Parathyroid adenoma (tissue), 2 donors: Measurements from ENCODE around the gene OR2AK2.

Experiments used
- H2AFZ ChIP-seq: fragments of 300-600 bp; sonication (generic); one replicate; pipeline ENCODE4 v1.7.0; 2017; ENCODE audit warnings: antibody characterized with exemption, mild to moderate bottlenecking
- H3K27ac ChIP-seq: fragments of 300-600 bp; sonication (generic); one replicate; pipeline ENCODE4 v1.7.0; 2017
- H3K27me3 ChIP-seq: fragments of 300-600 bp; sonication (generic); one replicate; pipeline ENCODE4 v1.7.0; 2017; ENCODE audit warnings: low read length; ENCODE audit not compliant: control insufficient read depth, insufficient read depth
- H3K36me3 ChIP-seq: fragments of 300-600 bp; sonication (generic); one replicate; pipeline ENCODE4 v1.7.0; 2017; ENCODE audit warnings: low read length; ENCODE audit not compliant: control insufficient read depth, insufficient read depth
- H3K4me1 ChIP-seq: fragments of 300-600 bp; sonication (generic); one replicate; pipeline ENCODE4 v1.7.0; 2017; ENCODE audit warnings: control low read depth
- H3K4me2 ChIP-seq: fragments of 300-600 bp; sonication (generic); one replicate; pipeline ENCODE4 v1.7.0; 2017; ENCODE audit warnings: low read length
- H3K4me3 ChIP-seq: fragments of 300-600 bp; sonication (generic); one replicate; pipeline ENCODE4 v1.7.0; 2017; ENCODE audit warnings: low read depth, low read length
- H3K79me2 ChIP-seq: fragments of 300-600 bp; sonication (generic); one replicate; pipeline ENCODE4 v1.7.0; 2017; ENCODE audit warnings: control low read depth
- H3K9ac ChIP-seq: fragments of 300-600 bp; sonication (generic); one replicate; pipeline ENCODE4 v1.7.0; 2017; ENCODE audit warnings: mild to moderate bottlenecking
- H3K9me3 ChIP-seq: fragments of 300-600 bp; sonication (generic); one replicate; pipeline ENCODE4 v1.7.0; 2017; ENCODE audit warnings: low read length; ENCODE audit not compliant: control insufficient read depth
- TF ChIP-seq, protein P1 (sequence below): fragments of 300-600 bp; sonication (generic); IDR thresholded peaks from one replicate; pipeline ENCODE4 v1.7.0; 2017; ENCODE audit warnings: antibody characterized with exemption, mild to moderate bottlenecking
- donor health status: primary hyperparathyroidism.

Gene OR2AK2

DNA sequence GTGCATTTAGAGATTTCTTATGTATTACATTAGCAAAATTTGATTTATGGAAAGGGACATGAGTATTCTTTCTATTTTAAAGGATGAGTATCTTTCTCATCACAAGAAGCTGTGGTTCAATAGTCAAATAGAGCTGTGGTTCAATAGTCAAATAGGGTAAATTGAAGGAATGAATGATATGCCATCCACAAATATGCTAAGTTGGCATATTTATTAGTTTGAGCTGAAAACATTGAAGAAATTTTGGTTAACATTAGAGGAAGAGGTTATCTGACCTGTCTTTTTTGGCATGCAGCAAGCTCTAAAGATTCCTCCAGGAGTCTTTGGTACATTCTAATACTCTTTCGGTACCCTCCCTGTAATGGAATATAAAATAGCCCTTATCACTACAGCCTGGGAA, 11.6 kb upstream of the OR2AK2 start:
- H3K9ac ChIP-seq, result no peak overlapping the region
- H3K79me2 ChIP-seq, result no peaks in the 10 kb centered on the region
- no peaks in the 10 kb centered on the region for H3K36me3 ChIP-seq
- H2AFZ ChIP-seq, result no peak overlapping the region
- no peak overlapping the region for H3K4me3 ChIP-seq
- no peaks in the 10 kb centered on the region for H3K4me1 ChIP-seq
- no peaks in the 10 kb centered on the region for H3K9me3 ChIP-seq
- TF ChIP-seq, protein P1, sequence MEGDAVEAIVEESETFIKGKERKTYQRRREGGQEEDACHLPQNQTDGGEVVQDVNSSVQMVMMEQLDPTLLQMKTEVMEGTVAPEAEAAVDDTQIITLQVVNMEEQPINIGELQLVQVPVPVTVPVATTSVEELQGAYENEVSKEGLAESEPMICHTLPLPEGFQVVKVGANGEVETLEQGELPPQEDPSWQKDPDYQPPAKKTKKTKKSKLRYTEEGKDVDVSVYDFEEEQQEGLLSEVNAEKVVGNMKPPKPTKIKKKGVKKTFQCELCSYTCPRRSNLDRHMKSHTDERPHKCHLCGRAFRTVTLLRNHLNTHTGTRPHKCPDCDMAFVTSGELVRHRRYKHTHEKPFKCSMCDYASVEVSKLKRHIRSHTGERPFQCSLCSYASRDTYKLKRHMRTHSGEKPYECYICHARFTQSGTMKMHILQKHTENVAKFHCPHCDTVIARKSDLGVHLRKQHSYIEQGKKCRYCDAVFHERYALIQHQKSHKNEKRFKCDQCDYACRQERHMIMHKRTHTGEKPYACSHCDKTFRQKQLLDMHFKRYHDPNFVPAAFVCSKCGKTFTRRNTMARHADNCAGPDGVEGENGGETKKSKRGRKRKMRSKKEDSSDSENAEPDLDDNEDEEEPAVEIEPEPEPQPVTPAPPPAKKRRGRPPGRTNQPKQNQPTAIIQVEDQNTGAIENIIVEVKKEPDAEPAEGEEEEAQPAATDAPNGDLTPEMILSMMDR, result no peak
- no peak overlapping the region for H3K4me2 ChIP-seq
- H3K27me3 ChIP-seq, result no peaks in the 10 kb centered on the region
- H3K27ac ChIP-seq, result no peak overlapping the region

DNA sequence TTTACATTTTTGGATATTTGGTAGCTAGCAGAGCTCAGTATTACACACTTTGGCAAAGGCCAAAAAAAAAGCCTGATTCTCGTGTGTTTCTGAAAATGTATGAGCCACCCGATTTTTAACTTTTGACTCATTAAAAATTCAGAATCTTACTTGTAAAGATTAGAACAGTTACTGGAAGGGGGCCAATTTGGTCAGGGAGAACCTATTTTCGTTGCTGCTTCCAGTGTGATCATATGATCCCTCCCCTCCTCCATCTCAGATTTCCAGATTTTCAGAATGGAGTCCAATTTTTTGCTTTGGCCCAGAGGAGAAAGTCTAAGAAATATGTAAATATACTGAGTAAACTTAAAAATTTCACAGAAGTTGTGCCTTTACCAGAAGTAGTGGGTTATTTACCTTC, 3.2 kb upstream of the OR2AK2 start:
- TF ChIP-seq, protein P1, result no peak
- no peak overlapping the region for H3K9ac ChIP-seq
- no peak overlapping the region for H3K4me3 ChIP-seq
- H3K9me3 ChIP-seq, result no peaks in the 10 kb centered on the region
- no peak overlapping the region for H2AFZ ChIP-seq
- H3K4me2 ChIP-seq, result no peak overlapping the region
- no peaks in the 10 kb centered on the region for H3K79me2 ChIP-seq
- H3K27me3 ChIP-seq, result no peaks in the 10 kb centered on the region
- H3K4me1 ChIP-seq, result no peaks in the 10 kb centered on the region
- no peak overlapping the region for H3K27ac ChIP-seq
- H3K36me3 ChIP-seq, result no peaks in the 10 kb centered on the region

DNA sequence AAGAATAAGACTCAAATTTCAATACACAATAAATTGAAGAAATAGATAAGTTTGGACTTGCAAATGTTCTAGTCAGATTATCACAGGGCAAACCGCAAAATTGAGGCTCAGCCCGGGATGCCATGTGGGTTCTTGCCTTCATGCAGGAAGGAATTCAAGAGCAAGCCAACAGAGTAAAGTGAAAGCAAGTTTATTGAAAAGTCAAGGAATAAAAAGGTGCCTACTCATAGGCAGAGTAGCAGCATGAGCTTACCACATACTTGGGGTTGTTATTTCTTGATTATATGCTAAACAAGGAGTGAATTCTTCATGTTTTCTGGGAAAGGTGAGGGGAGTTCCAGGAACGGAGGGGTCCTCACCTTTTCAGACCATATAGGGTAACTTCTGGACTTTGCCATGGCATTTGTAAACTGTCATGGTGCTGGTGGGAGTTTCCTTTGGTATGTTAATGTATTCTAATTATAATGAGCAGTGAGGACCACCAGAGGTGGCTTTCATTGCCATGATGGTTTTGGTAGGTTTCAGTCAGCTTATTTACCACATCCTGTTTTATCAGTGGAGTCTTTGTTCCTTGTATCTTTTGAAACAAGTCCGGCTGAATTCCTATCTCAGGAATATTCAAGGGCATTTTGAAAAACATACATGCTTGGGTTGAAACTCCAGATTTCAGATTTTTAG, 2.0 kb upstream of the OR2AK2 start:
- H3K4me2 ChIP-seq, result no peak overlapping the region
- no peaks in the 10 kb centered on the region for H3K79me2 ChIP-seq
- no peaks in the 10 kb centered on the region for H3K27me3 ChIP-seq
- H2AFZ ChIP-seq, result no peak overlapping the region
- no peak overlapping the region for H3K9ac ChIP-seq
- H3K4me3 ChIP-seq, result no peak overlapping the region
- no peaks in the 10 kb centered on the region for H3K9me3 ChIP-seq
- no peaks in the 10 kb centered on the region for H3K36me3 ChIP-seq
- no peak overlapping the region for H3K27ac ChIP-seq
- TF ChIP-seq, protein P1, result no peak
- no peaks in the 10 kb centered on the region for H3K4me1 ChIP-seq

DNA sequence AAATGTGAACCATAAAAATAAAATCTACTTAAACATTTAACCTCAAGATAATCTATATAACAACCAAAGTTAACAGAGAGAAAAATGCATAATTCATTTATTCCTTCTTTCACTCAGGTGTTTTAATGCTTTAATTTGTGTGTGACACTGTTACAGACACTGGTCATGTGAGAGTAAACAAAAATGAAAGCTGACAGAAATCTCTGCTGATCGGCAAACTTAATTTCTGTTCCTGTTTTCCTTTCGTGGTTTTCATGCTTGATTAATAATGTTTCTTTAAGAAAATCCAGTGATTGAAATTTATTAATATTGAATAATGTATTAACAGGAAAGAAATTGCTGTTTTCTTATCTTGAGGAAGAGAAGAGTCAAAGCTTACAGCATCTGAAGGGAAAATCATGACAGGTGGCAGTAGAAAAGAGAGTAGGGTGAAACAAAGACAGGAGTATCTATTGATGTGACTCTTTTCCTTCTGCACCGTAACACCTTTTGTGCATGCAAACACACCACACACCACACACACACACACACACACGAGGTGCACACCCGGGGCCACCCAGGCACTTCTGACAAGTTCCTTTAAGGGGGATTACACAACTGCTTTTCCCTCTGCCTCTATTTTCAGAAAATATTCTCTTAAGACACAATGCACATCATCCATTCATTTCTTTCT, 1.6 kb downstream of the OR2AK2 start:
- TF ChIP-seq, protein P1, result no peak
- Histone ChIP-seq H3K4me2 (no peak overlapping the region), H3K9ac (no peak overlapping the region), H3K36me3 (no peaks in the 10 kb centered on the region), H3K4me3 (no peak overlapping the region), H3K27me3 (no peaks in the 10 kb centered on the region), H3K9me3 (no peaks in the 10 kb centered on the region), H3K4me1 (no peaks in the 10 kb centered on the region), H3K79me2 (no peaks in the 10 kb centered on the region), H3K27ac (no peak overlapping the region), H2AFZ (no peak overlapping the region)

DNA sequence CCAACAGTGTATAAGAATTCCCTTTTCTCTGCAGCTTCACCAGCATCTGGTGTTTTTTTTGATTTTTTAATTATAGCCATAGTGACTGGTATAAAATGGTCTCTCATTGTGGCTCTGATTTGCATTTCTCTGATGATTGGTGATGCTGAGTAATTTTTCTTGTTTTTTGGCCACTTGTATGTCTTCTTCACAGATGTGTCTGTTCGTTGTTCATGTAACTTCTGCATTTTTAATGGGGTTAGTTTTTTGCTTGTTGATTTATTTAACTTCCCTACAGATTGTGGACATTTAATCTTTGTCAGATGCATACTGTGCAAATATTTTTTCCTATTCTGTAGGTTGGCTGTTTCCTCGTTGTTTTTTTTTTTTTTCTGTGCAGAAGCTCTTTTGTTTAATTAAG, 28.0 kb downstream of the OR2AK2 start:
- no peak overlapping the region for H2AFZ ChIP-seq
- H3K79me2 ChIP-seq, result no peaks in the 10 kb centered on the region
- TF ChIP-seq, protein P1, result no peak
- no peak overlapping the region for H3K4me2 ChIP-seq
- no peak overlapping the region for H3K27ac ChIP-seq
- H3K36me3 ChIP-seq, result no peaks in the 10 kb centered on the region
- no peaks in the 10 kb centered on the region for H3K4me1 ChIP-seq
- H3K4me3 ChIP-seq, result no peak overlapping the region
- H3K9ac ChIP-seq, result no peak overlapping the region
- no peaks in the 10 kb centered on the region for H3K27me3 ChIP-seq
- H3K9me3 ChIP-seq, result no peaks in the 10 kb centered on the region
